ENCODE measurements around the gene LDLRAD4. TPM values are rescaled to one million over a fixed set of nuclear protein-coding genes. Genes with fewer than 3 reads are reported as not detected.

Gene LDLRAD4
- total and polyA plus RNA-seq, 2 donors (not counting 1 experiment from before 2014, with no cell fraction given) = 13.9 to 35.7 TPM

GRCh38 chr18:13305301-13305700 lies 86.7 kb downstream of the LDLRAD4 start:
- Mint-ChIP-seq H3K27ac (no peak overlapping the region), H3K27me3 (peaks cover 43% of the 10 kb centered on the region), H3K4me3 (no peak overlapping the region), H3K4me1 (peaks cover 9% of the 10 kb centered on the region), H3K9me3 (ENCODE audit: insufficient read depth) (peaks cover 3% of the 10 kb centered on the region)
- no peak overlapping the region for H3K4me3 ChIP-seq (ENCODE audit: control extremely low read depth in 1 of 5, extremely low read depth in 1 of 5, insufficient read depth in 1 of 5, low read depth in 2 of 5, low read length in 4 of 5)
- TF ChIP-seq EZH2 (IDR thresholded peaks at IDR 0.05; ENCODE audit: borderline replicate concordance, insufficient read depth, low read depth, low read length, poor library complexity, severe bottlenecking) (no peak), CTCF (IDR thresholded peaks at IDR 0.05) (no peak)
- H3K36me3 ChIP-seq (replicated peaks in 1 of 2; ENCODE audit: control extremely low read depth in 1 of 2, control insufficient read depth in 1 of 2, extremely low read depth in 1 of 2, insufficient read depth in 2 of 2, low read length in 1 of 2) = no peaks in the 10 kb centered on the region
- intact Hi-C loops (cut with micrococcal nuclease) = no loop called here
- H3K27ac ChIP-seq (ENCODE audit: low read length in 2 of 2) = no peak overlapping the region
- H3K9ac ChIP-seq (ENCODE audit: low read length) = no peak overlapping the region
- POLR2A ChIA-PET = no interaction called here
- H3K4me1 ChIP-seq (ENCODE audit: control insufficient read depth in 2 of 2, insufficient read depth in 2 of 2, low read length in 2 of 2) = peaks cover 0 to 6% of the 10 kb centered on the region in 2 donors
- WGBS (ENCODE audit: insufficient coverage) = 20% methylated on average over 1 of the region's 3 CpGs
- no peak for ATAC-seq (ENCODE audit: low read depth)
- no peak for DNase-seq
- H3K9me3 ChIP-seq (ENCODE audit: control extremely low read depth in 1 of 3, control insufficient read depth in 2 of 3, insufficient read depth in 1 of 3, low read length in 2 of 3) = peaks cover 0 to under 1% (median 0%) of the 10 kb centered on the region in 3 donors
- peaks cover 0 to 4% (median 0%) of the 10 kb centered on the region in 4 experiments for H3K27me3 ChIP-seq (replicated peaks in 1 of 4; ENCODE audit: control extremely low read depth in 1 of 4, control insufficient read depth in 3 of 4, insufficient read depth in 4 of 4, low read length in 3 of 4)
- H4K20me1 ChIP-seq (ENCODE audit: control insufficient read depth, insufficient read depth, low read length, poor library complexity, severe bottlenecking) = no peaks in the 10 kb centered on the region
- H3K79me2 ChIP-seq (ENCODE audit: control insufficient read depth, insufficient read depth, low read length) = no peaks in the 10 kb centered on the region
- no peak overlapping the region for H2AFZ ChIP-seq (ENCODE audit: insufficient read depth, low read depth, low read length, poor library complexity, severe bottlenecking)
- CTCF ChIA-PET = no interaction called here
- no peak overlapping the region for H3K4me2 ChIP-seq (replicated peaks; ENCODE audit: low read depth, low read length, poor library complexity, severe bottlenecking)

GRCh38 chr18:13306583-13306982 lies 88.0 kb downstream of the LDLRAD4 start:
- Mint-ChIP-seq H3K27me3 (peaks cover 39% of the 10 kb centered on the region), H3K27ac (no peak overlapping the region), H3K4me3 (no peak overlapping the region), H3K9me3 (ENCODE audit: insufficient read depth) (peaks cover 3% of the 10 kb centered on the region), H3K4me1 (peaks cover 9% of the 10 kb centered on the region)
- TF ChIP-seq EZH2 (IDR thresholded peaks at IDR 0.05; ENCODE audit: borderline replicate concordance, insufficient read depth, low read depth, low read length, poor library complexity, severe bottlenecking) (no peak), CTCF (IDR thresholded peaks at IDR 0.05) (no peak)
- no peak overlapping the region for H3K9ac ChIP-seq (ENCODE audit: low read length)
- no peaks in the 10 kb centered on the region for H3K36me3 ChIP-seq (replicated peaks in 1 of 2; ENCODE audit: control extremely low read depth in 1 of 2, control insufficient read depth in 1 of 2, extremely low read depth in 1 of 2, insufficient read depth in 2 of 2, low read length in 1 of 2)
- POLR2A ChIA-PET = no interaction called here
- H4K20me1 ChIP-seq (ENCODE audit: control insufficient read depth, insufficient read depth, low read length, poor library complexity, severe bottlenecking) = no peaks in the 10 kb centered on the region
- H3K9me3 ChIP-seq (ENCODE audit: control extremely low read depth in 1 of 3, control insufficient read depth in 2 of 3, insufficient read depth in 1 of 3, low read length in 2 of 3) = peaks cover 0 to 3% (median 0%) of the 10 kb centered on the region in 3 donors
- no peak overlapping the region for H3K27ac ChIP-seq (ENCODE audit: low read length in 2 of 2)
- H2AFZ ChIP-seq (ENCODE audit: insufficient read depth, low read depth, low read length, poor library complexity, severe bottlenecking) = no peak overlapping the region
- peaks cover 0 to 6% of the 10 kb centered on the region in 2 donors for H3K4me1 ChIP-seq (ENCODE audit: control insufficient read depth in 2 of 2, insufficient read depth in 2 of 2, low read length in 2 of 2)
- ATAC-seq (ENCODE audit: low read depth) (no peak), DNase-seq (no peak)
- 91% methylated on average over 2 of the region's 4 CpGs for WGBS (ENCODE audit: insufficient coverage)
- intact Hi-C loops (cut with micrococcal nuclease) = no loop called here
- H3K27me3 ChIP-seq (replicated peaks in 1 of 4; ENCODE audit: control extremely low read depth in 1 of 4, control insufficient read depth in 3 of 4, insufficient read depth in 4 of 4, low read length in 3 of 4) = peaks cover 0 to 2% (median 0%) of the 10 kb centered on the region in 4 experiments
- no peak overlapping the region for H3K4me2 ChIP-seq (replicated peaks; ENCODE audit: low read depth, low read length, poor library complexity, severe bottlenecking)
- no peak overlapping the region for H3K4me3 ChIP-seq (ENCODE audit: control extremely low read depth in 1 of 5, extremely low read depth in 1 of 5, insufficient read depth in 1 of 5, low read depth in 2 of 5, low read length in 4 of 5)
- no peaks in the 10 kb centered on the region for H3K79me2 ChIP-seq (ENCODE audit: control insufficient read depth, insufficient read depth, low read length)
- CTCF ChIA-PET = no interaction called here
